ENCODE results near the gene SPNS1.
"Not testable (repeated sequence)": the region's sequence is repeated elsewhere in the genome, so short reads cannot be mapped to it uniquely, and the experiment has no call there.

The SPNS1 gene

GRCh38 chr16:28974437-28975157 lies at the start of gene SPNS1:
Gene SPNS1 (plus strand): TSS chr16:28974778. CDS start chr16:28975152, 374 bp downstream.
- peak; percentile 85 to 94 for DNase-seq

GRCh38 chr16:28925386-28926228 lies 49.0 kb upstream of the SPNS1 start:
- DNase-seq, result peak; percentile 46 to 64

GRCh38 chr16:28926284-28926683 lies 48.3 kb upstream of the SPNS1 start:
- not testable (repeated sequence) for DNase-seq

GRCh38 chr16:28927815-28928214 lies 46.8 kb upstream of the SPNS1 start:
- DNase-seq, result no peak

- DNase-seq, result no peak
Observed at GRCh38 chr16:28930203-28930602, 44.4 kb upstream of the SPNS1 start.

GRCh38 chr16:28930652-28931051 lies 43.9 kb upstream of the SPNS1 start:
- no peak for DNase-seq

- no peak for DNase-seq
Observed at GRCh38 chr16:28931801-28932225, 42.8 kb upstream of the SPNS1 start, which contains the start of gene CD19. Gene CD19 (plus strand): TSS chr16:28931971. CDS start chr16:28932001, 30 bp downstream.

- no peak for DNase-seq
Observed at GRCh38 chr16:28932339-28933141, 42.0 kb upstream of the SPNS1 start.

GRCh38 chr16:28933171-28933570 lies 41.4 kb upstream of the SPNS1 start:
- no peak for DNase-seq

- DNase-seq, result no peak
Observed at GRCh38 chr16:28935346-28935745, 39.2 kb upstream of the SPNS1 start.

- DNase-seq, result no peak
Observed at GRCh38 chr16:28935924-28936783, 38.4 kb upstream of the SPNS1 start.

GRCh38 chr16:28936784-28937155 lies 37.8 kb upstream of the SPNS1 start:
- no peak for DNase-seq

GRCh38 chr16:28937222-28937876 lies 37.2 kb upstream of the SPNS1 start:
- DNase-seq, result no peak

- DNase-seq, result no peak
Observed at GRCh38 chr16:28938721-28939120, 35.9 kb upstream of the SPNS1 start.

- DNase-seq, result not testable (repeated sequence)
Observed at GRCh38 chr16:28939825-28940224, 34.8 kb upstream of the SPNS1 start.

GRCh38 chr16:28943281-28943680 lies 31.3 kb upstream of the SPNS1 start:
- no peak for DNase-seq

GRCh38 chr16:28946681-28947080 lies 27.9 kb upstream of the SPNS1 start:
- DNase-seq, result no peak

- peak; percentile 99 for DNase-seq
Observed at GRCh38 chr16:28950648-28951409, 23.7 kb upstream of the SPNS1 start, which contains the start of gene NFATC2IP. Gene NFATC2IP (plus strand): TSS chr16:28950937. CDS start chr16:28951012, 75 bp downstream.

- no peak for DNase-seq
Observed at GRCh38 chr16:28951410-28951943, 23.1 kb upstream of the SPNS1 start.

- no peak for DNase-seq
Observed at GRCh38 chr16:28958216-28958615, 16.4 kb upstream of the SPNS1 start.

Data from AML-193 (cell line).